ENCODE data around the gene CLIC3. TPM values are rescaled to one million over a fixed set of nuclear protein-coding genes. Genes with fewer than 3 reads are reported as not detected.

Gene CLIC3
- polyA plus RNA-seq, 2 of the 4 experiments (the other 2 are of a cell fraction) = 0.61 to 6.4 TPM

GRCh38 chr9:136997830-136998234 is 1.5 kb upstream of the CLIC3 start:
- Histone ChIP-seq H3K4me2 (no peak overlapping the region), H3K4me1 (peaks cover 50% of the 10 kb centered on the region)

GRCh38 chr9:136997371-136997770 is 1.0 kb upstream of the CLIC3 start:
- DNase-seq (ENCODE audit: low read depth in 1 of 2, low spot score in 1 of 2) (no peak), ATAC-seq (peak in 1 of 2 experiments; percentile 9; a peak in 3 of 6 replicates), FAIRE-seq (no peak)
- TF ChIP-seq PBX3 (IDR thresholded peaks at IDR 0.05) = peak; percentile 59; the same call in 1 of the 2 replicates
- TF ChIP-seq ATOH8 (CRISPR knock-in tag; IDR thresholded peaks at IDR 0.05; ENCODE audit: low read depth) = no peak
- H3K4me1 ChIP-seq = peaks cover 50% of the 10 kb centered on the region
- peak overlapping the region; percentile 86 for H3K4me2 ChIP-seq
- no peaks in the 10 kb centered on the region for H3K9me3 ChIP-seq
- 83% methylated on average over 10 of the region's 10 CpGs for WGBS (ENCODE audit: missing lambda C conversion rate)
- peak overlapping the region; percentile 59 to 84; a peak in 5 of 6 replicates for H3K27ac ChIP-seq
- ChIA-PET CTCF (interaction anchor here (0.8 to 6.6 kb wide), 5 partner anchors 8 to 66 kb away, joined by 3 to 34 read pairs (median 5); partner anchors contain the start of genes ABCA2 and NPDC1), POLR2A (interaction anchor here (1.2 kb wide), 1 partner anchor 32 kb away, joined by 4 read pairs; no protein-coding TSS in a partner anchor)
- H3K4me3 ChIP-seq = no peak overlapping the region

More at GRCh38 chr9:136997830-136998234, 1.5 kb upstream of the CLIC3 start:
- no peak overlapping the region for H3K4me3 ChIP-seq
- H3K9me3 ChIP-seq = no peaks in the 10 kb centered on the region
- TF ChIP-seq EHMT2 (IDR thresholded peaks at IDR 0.05; ENCODE audit: low read depth) = no peak
- no peak for TF ChIP-seq ZFP36 (IDR thresholded peaks at IDR 0.05; ENCODE audit: borderline replicate concordance, partially characterized antibody)
- TF ChIP-seq FOSL2 (IDR thresholded peaks at IDR 0.05) = no peak
- no peak for TF ChIP-seq FOSL2 (CRISPR knock-in tag; IDR thresholded peaks at IDR 0.05)
- no peak for TF ChIP-seq FOXS1 (CRISPR knock-in tag; IDR thresholded peaks at IDR 0.05)
- TF ChIP-seq EHF (CRISPR knock-in tag; IDR thresholded peaks at IDR 0.05) = no peak
- no peak for TF ChIP-seq ZNF302 (CRISPR knock-in tag; IDR thresholded peaks at IDR 0.05)
- no peak for TF ChIP-seq RFX5 (IDR thresholded peaks at IDR 0.05)
- TF ChIP-seq ZSCAN20 (CRISPR knock-in tag; IDR thresholded peaks at IDR 0.05) = no peak
- no peak for TF ChIP-seq NFE2L2 (conservative IDR thresholded peaks at IDR 0.05; ENCODE audit: low read length)
- TF ChIP-seq CEBPB (IDR thresholded peaks at IDR 0.05) = no peak
- no peak for TF ChIP-seq MAFK (IDR thresholded peaks at IDR 0.05; ENCODE audit: partially characterized antibody)
- TF ChIP-seq FOSB (CRISPR knock-in tag; IDR thresholded peaks at IDR 0.05) = no peak
- TF ChIP-seq, protein P1, sequence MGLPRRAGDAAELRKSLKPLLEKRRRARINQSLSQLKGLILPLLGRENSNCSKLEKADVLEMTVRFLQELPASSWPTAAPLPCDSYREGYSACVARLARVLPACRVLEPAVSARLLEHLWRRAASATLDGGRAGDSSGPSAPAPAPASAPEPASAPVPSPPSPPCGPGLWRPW (IDR thresholded peaks at IDR 0.05) = no peak
- TF ChIP-seq TP53 (CRISPR knock-in tag; IDR thresholded peaks at IDR 0.05) = no peak
- no peak for TF ChIP-seq ELK1 (IDR thresholded peaks at IDR 0.05; ENCODE audit: low read depth, low read length)
- TF ChIP-seq, protein P2, sequence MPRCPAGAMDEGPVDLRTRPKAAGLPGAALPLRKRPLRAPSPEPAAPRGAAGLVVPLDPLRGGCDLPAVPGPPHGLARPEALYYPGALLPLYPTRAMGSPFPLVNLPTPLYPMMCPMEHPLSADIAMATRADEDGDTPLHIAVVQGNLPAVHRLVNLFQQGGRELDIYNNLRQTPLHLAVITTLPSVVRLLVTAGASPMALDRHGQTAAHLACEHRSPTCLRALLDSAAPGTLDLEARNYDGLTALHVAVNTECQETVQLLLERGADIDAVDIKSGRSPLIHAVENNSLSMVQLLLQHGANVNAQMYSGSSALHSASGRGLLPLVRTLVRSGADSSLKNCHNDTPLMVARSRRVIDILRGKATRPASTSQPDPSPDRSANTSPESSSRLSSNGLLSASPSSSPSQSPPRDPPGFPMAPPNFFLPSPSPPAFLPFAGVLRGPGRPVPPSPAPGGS (IDR thresholded peaks at IDR 0.05) = no peak
- TF ChIP-seq USF2 (IDR thresholded peaks at IDR 0.05) = no peak
- FAIRE-seq (no peak), DNase-seq (ENCODE audit: low read depth in 1 of 2, low spot score in 1 of 2) (no peak), ATAC-seq (no peak)
- peak overlapping the region in 1 of 2 experiments; percentile 84; a peak in 2 of 6 replicates for H3K27ac ChIP-seq
- WGBS (ENCODE audit: missing lambda C conversion rate) = 92% methylated on average over 18 of the region's 18 CpGs
- CTCF ChIA-PET = interaction anchor here (2.6 to 6.6 kb wide), 2 partner anchors 31 to 37 kb away, joined by 18 to 34 read pairs; partner anchors contain the start of gene ABCA2
- POLR2A ChIA-PET = interaction anchor here (0.7 kb wide), 1 partner anchor 29 kb away, joined by 4 read pairs; no protein-coding TSS in a partner anchor
